ENCODE data around the gene SFMBT2. TPM values are rescaled to one million over a fixed set of nuclear protein-coding genes. Genes with fewer than 3 reads are reported as not detected.
A peak's percentile ranks its signal among the peaks of the same experiment; 100 is the strongest.
"Not testable (repeated sequence)": the region's sequence is repeated elsewhere in the genome, so short reads cannot be mapped to it uniquely, and the experiment has no call there.

SFMBT2 gene
- total RNA-seq, 1 donor from 2014 or later = 18.7 TPM

- POLR2A ChIA-PET = interaction anchor here (1.4 kb wide), 1 partner anchor 9 kb away, joined by 5 read pairs; no protein-coding TSS in a partner anchor
- no peak for TF ChIP-seq CTCF (IDR thresholded peaks at IDR 0.05)
- H3K27me3 Mint-ChIP-seq = no peaks in the 10 kb centered on the region
- peak overlapping the region; percentile 66 for H3K4me3 Mint-ChIP-seq
- ATAC-seq (ENCODE audit: low read depth) = peak; percentile 60
- H3K4me1 Mint-ChIP-seq = peaks cover 50% of the 10 kb centered on the region
- H3K36me3 Mint-ChIP-seq (ENCODE audit: low read depth) = peaks cover 42% of the 10 kb centered on the region
- intact Hi-C loops (cut with micrococcal nuclease) = loop anchor here (2.0 to 5.0 kb wide), 2 partner anchors 71 to 276 kb away; no protein-coding TSS in a partner anchor
- DNase-seq = no peak
- CTCF ChIA-PET = interaction anchor here (1.0 to 1.5 kb wide), 2 partner anchors 8 to 65 kb away, joined by 3 read pairs; no protein-coding TSS in a partner anchor
- H3K27ac Mint-ChIP-seq = peak overlapping the region; percentile 87
- peaks cover 10% of the 10 kb centered on the region for H3K9me3 Mint-ChIP-seq
Observed at GRCh38 chr10:7193369-7193768, 217.5 kb downstream of the SFMBT2 start.

- intact Hi-C loops (cut with micrococcal nuclease) = loop anchor here (2.0 to 5.0 kb wide), 2 partner anchors 70 to 276 kb away; no protein-coding TSS in a partner anchor
- TF ChIP-seq CTCF (IDR thresholded peaks at IDR 0.05) = no peak
- H3K4me3 Mint-ChIP-seq = peak overlapping the region; percentile 66
- H3K9me3 Mint-ChIP-seq = peaks cover 10% of the 10 kb centered on the region
- DNase-seq (no peak), ATAC-seq (ENCODE audit: low read depth) (peak; percentile 74)
- no peaks in the 10 kb centered on the region for H3K27me3 Mint-ChIP-seq
- H3K4me1 Mint-ChIP-seq = peaks cover 50% of the 10 kb centered on the region
- peaks cover 40% of the 10 kb centered on the region for H3K36me3 Mint-ChIP-seq (ENCODE audit: low read depth)
- peak overlapping the region; percentile 87 for H3K27ac Mint-ChIP-seq
- ChIA-PET POLR2A (interaction anchor here (1.4 kb wide), 1 partner anchor 8 kb away, joined by 5 read pairs; no protein-coding TSS in a partner anchor), CTCF (interaction anchor here (1.0 to 1.5 kb wide), 2 partner anchors 8 to 66 kb away, joined by 3 read pairs; no protein-coding TSS in a partner anchor)
Observed at GRCh38 chr10:7192831-7193361, 217.9 kb downstream of the SFMBT2 start.

GRCh38 chr10:7192061-7192460 is 218.8 kb downstream of the SFMBT2 start:
- Mint-ChIP-seq H3K4me3 (no peak overlapping the region), H3K9me3 (peaks cover 10% of the 10 kb centered on the region), H3K27me3 (no peaks in the 10 kb centered on the region), H3K4me1 (peaks cover 50% of the 10 kb centered on the region), H3K27ac (peak overlapping the region; percentile 87), H3K36me3 (ENCODE audit: low read depth) (peaks cover 35% of the 10 kb centered on the region)
- ChIA-PET CTCF (no interaction called here), POLR2A (no interaction called here)
- TF ChIP-seq CTCF (IDR thresholded peaks at IDR 0.05) = no peak
- no peak for DNase-seq
- intact Hi-C loops (cut with micrococcal nuclease) = loop anchor here (2.0 to 5.0 kb wide), 2 partner anchors 69 to 275 kb away; no protein-coding TSS in a partner anchor
- ATAC-seq (ENCODE audit: low read depth) = no peak

- H3K27me3 Mint-ChIP-seq; POLR2A ChIA-PET; ATAC-seq (ENCODE audit: low read depth); DNase-seq; CTCF ChIA-PET; H3K27ac Mint-ChIP-seq; H3K9me3 Mint-ChIP-seq: not testable (repeated sequence)
- H3K36me3 Mint-ChIP-seq (ENCODE audit: low read depth) = peaks cover 24% of the 10 kb centered on the region
- intact Hi-C loops (cut with micrococcal nuclease) = loop anchor here (5.0 kb wide), 1 partner anchor 273 kb away; no protein-coding TSS in a partner anchor
- peak overlapping the region; percentile 33 for H3K4me3 Mint-ChIP-seq
- peaks cover 46% of the 10 kb centered on the region for H3K4me1 Mint-ChIP-seq
Observed at GRCh38 chr10:7190772-7191171, 220.1 kb downstream of the SFMBT2 start.

- intact Hi-C loops (cut with micrococcal nuclease) = loop anchor here (5.0 to 10.0 kb wide), 2 partner anchors 273 to 285 kb away; no protein-coding TSS in a partner anchor
- no peak for TF ChIP-seq CTCF (IDR thresholded peaks at IDR 0.05)
- H3K9me3 Mint-ChIP-seq = peaks cover 10% of the 10 kb centered on the region
- ATAC-seq (ENCODE audit: low read depth) (no peak), DNase-seq (no peak)
- H3K36me3 Mint-ChIP-seq (ENCODE audit: low read depth) = peaks cover 20% of the 10 kb centered on the region
- no peaks in the 10 kb centered on the region for H3K27me3 Mint-ChIP-seq
- ChIA-PET CTCF (no interaction called here), POLR2A (no interaction called here)
- H3K4me3 Mint-ChIP-seq = no peak overlapping the region
- H3K4me1 Mint-ChIP-seq = peaks cover 51% of the 10 kb centered on the region
- no peak overlapping the region for H3K27ac Mint-ChIP-seq
Observed at GRCh38 chr10:7189909-7190308, 220.9 kb downstream of the SFMBT2 start.

All from activated B cell treated with CpG ODN at 0.5 μM for 24 hours (primary cell).